GM12874 (cell line): ENCODE data around the gene PRKCA.

Experiments
- TF ChIP-seq, protein P1 (sequence below): IDR thresholded peaks from 2 replicates; pipeline ENCODE4 v1.5.1; 2011; ENCODE audit warnings: low read depth, mild to moderate bottlenecking, control low read depth, low read length, moderate library complexity; ENCODE audit not compliant: insufficient read depth

Gene PRKCA

DNA sequence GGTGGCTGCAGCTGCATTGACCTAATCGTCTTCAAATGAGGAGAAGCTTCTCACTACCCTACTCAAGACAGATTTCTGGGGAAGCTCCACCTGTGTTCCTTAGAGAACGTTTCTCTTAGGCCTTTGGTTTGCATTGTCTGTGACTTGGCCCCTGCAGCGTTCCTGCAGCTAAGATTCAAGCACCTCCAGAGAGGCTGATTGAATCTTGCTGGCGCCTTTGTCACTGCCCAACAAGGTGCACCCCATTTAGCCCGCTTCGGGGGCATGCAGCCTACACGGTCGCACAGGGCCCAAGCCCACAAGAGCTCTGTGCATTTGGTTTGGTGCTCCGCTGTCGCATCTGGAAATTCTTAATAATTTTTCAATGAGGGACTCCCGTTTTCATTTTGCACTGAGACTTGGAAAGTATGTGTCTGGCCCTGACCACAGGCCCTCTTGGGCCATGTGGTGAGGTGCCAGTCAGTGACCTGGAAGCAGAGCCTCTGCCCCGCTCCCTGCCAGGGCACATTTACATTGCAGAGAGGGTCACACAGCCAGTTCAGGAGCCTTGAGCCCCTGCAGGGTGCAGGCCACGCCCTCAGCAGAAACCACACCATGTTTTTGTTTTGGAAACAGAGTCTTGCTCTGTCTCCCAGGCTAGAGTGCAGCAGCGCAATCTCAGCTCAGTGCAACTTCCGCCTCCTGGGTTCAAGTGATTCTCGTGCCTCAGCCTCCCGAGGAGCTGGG lies 481.4 kb downstream of the PRKCA start:
- TF ChIP-seq, protein P1, sequence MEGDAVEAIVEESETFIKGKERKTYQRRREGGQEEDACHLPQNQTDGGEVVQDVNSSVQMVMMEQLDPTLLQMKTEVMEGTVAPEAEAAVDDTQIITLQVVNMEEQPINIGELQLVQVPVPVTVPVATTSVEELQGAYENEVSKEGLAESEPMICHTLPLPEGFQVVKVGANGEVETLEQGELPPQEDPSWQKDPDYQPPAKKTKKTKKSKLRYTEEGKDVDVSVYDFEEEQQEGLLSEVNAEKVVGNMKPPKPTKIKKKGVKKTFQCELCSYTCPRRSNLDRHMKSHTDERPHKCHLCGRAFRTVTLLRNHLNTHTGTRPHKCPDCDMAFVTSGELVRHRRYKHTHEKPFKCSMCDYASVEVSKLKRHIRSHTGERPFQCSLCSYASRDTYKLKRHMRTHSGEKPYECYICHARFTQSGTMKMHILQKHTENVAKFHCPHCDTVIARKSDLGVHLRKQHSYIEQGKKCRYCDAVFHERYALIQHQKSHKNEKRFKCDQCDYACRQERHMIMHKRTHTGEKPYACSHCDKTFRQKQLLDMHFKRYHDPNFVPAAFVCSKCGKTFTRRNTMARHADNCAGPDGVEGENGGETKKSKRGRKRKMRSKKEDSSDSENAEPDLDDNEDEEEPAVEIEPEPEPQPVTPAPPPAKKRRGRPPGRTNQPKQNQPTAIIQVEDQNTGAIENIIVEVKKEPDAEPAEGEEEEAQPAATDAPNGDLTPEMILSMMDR: no peak

DNA sequence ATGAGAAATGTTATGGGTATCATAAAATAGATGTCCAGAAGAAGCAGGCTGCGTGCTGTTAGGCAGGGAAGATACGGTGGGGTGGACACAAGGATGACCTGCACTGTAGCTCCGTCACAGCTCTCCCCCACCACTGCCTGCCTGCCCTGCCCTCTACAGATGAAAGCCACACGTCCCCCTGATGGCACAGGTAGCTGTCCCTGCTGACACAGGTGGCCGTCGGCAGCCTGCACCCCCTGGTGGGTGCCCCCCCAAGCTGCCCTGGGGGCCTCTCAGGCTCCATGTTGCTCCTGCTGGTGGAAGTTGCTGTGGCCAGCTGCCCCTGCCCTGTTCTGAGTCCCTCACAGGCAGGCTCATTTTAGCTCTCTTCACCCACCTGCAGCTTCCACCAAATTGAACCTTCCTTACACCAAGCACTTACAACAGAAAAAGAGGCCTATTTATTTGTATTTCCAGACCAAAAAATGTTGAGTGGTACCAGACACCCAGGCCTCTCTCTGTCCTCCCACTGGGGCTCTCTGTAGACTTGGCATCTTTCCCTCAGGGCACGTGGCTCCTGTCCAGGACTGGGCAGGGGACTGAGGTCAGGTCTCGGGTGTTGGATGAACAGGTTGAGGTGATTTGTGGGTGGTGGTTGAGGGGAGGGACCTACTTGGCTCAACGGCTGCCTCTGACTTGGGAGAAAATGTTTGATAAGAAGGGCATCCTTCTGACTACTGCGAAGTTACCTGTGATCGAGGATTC lies 482.4 kb downstream of the PRKCA start:
- TF ChIP-seq, protein P1: no peak

DNA sequence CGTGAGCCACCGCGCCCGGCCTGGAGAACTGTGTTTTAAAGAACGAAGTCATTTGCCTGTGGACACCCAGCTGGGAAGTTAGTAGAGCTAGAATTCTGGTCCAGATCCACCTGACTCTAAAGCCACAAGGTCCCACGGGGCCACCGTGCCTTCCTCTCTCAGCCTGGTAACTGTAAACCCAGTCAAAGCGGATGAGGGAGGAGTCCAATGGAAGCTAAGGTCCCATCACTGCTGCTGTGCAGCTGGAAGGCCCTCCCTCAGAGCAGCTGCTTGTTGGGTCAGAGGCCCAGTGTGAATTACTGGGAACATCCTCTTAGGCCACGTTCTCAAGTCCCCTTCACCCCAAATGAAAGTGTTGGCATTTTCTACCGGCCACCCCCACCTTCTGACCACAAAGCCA lies 483.7 kb downstream of the PRKCA start:
- TF ChIP-seq, protein P1: no peak

DNA sequence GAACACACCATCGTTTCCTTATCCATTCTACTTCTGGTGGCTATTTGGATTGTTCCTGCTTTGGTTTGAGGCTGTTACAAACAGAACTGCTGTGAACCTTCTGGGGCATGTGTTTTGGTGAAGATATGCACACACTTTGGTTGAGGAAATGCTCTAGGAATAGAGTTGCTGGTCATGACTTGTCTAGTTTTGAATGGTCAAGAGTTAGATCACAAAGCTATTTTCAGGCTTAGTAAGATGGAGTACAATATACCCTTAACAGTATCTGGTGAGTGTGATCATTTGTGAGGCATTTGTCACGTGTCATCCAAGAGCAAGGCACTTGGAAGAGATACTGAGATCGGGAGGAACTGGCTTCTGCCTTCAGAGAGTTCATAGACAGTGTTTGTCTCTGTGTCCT lies 485.5 kb downstream of the PRKCA start:
- TF ChIP-seq, protein P1: no peak

DNA sequence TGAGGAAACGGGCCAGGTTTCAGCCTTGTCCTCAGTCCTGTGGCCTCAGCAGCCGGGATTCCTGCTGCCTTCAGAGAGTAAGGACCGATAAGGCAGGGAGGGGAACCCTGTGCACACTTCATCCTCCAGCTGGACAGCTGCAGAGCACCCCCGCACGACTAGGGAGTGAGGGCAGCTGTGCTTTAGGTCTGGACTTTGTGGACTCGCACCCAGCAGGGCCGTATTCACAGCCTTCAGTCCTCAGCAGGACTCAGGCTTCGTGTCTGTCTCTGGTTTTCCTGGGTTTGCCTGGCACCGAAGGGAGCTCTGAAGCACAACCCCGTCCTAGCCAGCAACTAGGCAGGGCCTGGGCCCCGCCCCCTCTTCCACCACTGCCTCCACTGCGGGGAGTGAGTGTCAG lies 486.7 kb downstream of the PRKCA start:
- TF ChIP-seq, protein P1: no peak

DNA sequence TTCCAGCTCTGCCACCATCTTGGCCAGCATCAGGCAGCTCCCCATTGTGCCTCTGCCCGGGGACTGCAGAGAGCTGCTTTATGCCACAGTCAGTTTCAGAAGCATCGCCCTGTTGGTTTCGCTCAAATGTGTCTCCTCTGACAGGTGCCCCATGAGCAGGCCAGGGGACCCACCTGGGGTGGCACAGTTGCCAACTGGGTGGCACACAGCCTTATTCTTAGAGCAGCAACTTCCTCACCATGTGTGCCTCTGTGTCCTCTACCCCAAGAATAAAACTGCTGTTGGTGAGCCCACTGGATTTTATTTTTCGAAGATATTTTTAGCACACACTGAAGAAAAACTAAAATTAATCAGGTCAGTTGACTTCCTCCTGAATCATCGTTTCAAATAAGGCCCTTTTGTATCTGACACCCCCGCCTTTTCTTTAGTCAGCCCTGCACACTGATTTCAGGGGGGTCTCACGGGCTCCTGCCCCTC lies 487.6 kb downstream of the PRKCA start:
- TF ChIP-seq, protein P1: no peak

DNA sequence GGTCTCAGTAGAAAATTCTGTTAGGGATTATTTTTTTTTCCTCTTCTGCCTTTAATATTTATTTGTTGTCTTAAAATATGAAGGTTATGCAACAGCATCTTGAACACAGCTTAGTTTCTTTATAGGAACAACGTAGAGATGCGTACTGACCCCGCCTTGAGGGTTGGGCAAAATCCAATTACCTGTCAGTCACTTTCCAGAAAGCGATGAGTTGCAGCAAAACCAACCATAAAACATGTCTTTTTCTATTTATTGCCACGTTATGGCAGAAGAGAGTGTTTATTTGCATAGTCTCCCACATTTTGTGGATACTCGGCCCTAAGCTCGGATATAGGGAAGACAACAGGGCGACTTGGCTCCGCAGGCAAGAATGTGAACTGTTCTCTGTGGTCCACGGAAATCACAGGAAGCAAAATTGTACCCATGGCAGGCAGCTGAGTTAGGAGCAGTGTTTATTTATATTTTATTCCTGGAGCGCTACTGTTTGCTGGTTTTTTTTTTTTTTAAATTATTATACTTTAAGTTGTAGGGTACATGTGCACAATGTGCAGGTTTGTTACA lies 488.2 kb downstream of the PRKCA start:
- TF ChIP-seq, protein P1: no peak
